Measurements from ENCODE around the gene RWDD4.

RWDD4 gene

DNA sequence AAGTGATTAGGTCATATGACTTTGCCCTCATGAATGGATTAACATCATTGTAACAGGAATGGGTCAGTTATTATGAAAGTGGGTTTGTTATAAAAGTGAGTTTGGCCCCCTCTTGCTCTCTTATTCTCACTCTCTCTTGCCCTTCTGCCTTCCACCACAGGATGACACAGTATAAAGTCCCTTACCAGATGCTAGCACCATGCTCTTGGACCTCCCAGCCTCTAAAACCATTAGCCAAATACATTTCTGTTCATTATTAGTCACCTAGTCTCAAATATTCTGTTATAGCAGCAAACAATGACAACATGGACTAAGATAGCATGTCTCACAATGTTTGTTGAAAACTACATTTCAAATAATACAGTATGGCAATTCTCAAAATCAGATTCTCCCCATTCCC is 59.7 kb downstream of the RWDD4 start:
- no peak overlapping the region for H3K4me3 ChIP-seq (ENCODE audit: low read depth, low read length)
- TF ChIP-seq POLR2A (IDR thresholded peaks at IDR 0.05; ENCODE audit: extremely low read depth, insufficient read length) (no peak), MYC (IDR thresholded peaks at IDR 0.05; ENCODE audit: low read depth, low read length) (no peak)
- TF ChIP-seq, protein P1, sequence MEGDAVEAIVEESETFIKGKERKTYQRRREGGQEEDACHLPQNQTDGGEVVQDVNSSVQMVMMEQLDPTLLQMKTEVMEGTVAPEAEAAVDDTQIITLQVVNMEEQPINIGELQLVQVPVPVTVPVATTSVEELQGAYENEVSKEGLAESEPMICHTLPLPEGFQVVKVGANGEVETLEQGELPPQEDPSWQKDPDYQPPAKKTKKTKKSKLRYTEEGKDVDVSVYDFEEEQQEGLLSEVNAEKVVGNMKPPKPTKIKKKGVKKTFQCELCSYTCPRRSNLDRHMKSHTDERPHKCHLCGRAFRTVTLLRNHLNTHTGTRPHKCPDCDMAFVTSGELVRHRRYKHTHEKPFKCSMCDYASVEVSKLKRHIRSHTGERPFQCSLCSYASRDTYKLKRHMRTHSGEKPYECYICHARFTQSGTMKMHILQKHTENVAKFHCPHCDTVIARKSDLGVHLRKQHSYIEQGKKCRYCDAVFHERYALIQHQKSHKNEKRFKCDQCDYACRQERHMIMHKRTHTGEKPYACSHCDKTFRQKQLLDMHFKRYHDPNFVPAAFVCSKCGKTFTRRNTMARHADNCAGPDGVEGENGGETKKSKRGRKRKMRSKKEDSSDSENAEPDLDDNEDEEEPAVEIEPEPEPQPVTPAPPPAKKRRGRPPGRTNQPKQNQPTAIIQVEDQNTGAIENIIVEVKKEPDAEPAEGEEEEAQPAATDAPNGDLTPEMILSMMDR (IDR thresholded peaks at IDR 0.05; ENCODE audit: low read depth, low read length) = no peak
- TF ChIP-seq, protein P2, sequence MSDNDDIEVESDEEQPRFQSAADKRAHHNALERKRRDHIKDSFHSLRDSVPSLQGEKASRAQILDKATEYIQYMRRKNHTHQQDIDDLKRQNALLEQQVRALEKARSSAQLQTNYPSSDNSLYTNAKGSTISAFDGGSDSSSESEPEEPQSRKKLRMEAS (IDR thresholded peaks at IDR 0.05; ENCODE audit: low read depth, low read length) = no peak
- no peak for DNase-seq (ENCODE audit: low read depth)

DNA sequence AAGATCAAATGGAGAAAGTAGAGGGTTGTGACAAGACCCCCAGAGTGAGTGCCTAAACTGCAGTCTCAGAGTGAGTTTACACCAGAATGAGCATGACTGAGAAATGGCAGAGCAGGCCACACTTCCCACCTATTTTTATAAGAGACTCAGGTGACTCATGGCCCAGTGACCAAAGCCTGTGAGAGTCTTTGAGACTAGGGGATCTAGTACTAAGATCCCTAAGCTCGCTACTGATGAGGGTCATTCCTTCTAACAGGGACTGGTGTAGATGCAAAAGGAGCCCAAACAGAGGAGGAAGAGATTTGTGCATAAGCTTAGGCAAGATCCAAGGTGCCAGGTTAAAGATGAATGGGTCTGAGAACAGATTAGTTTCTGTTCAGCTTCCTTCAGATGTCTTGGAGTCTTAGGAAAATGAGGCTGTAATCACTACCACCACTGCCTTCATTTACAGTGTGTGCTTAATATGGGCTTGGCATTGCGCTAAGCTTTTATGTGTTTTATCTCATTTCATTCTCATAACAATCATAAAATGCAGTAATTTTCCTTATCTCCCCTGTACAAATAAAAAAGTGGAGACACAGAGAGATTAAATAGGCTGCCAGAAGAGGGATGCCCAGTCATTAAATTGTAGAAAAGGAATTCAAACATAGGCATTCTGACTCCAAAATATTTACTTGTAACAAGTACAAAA is 62.8 kb downstream of the RWDD4 start:
- no peak overlapping the region for H3K4me3 ChIP-seq (ENCODE audit: low read depth, low read length)
- DNase-seq (ENCODE audit: low read depth) = no peak
- TF ChIP-seq MYC (IDR thresholded peaks at IDR 0.05; ENCODE audit: low read depth, low read length) = no peak

DNA sequence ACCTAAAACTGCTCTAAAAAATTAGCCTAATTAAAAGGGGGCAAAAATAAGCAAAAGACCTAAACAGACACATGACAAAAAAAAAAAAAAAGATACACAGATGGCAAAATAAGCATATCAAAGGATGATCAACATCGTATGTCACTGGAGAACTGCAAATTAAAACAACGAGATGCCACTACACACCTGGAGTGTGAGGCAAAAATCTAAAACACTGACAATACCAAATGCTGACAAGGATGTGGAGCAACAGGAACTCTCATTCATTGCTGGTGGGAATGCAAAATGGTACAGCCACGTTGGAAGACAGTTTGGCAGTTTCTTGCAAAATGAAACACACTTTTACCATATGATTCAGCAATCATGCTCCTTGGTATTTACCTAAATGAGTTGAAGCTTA is 64.2 kb downstream of the RWDD4 start:
- H3K4me3 ChIP-seq (ENCODE audit: low read depth, low read length) = no peak overlapping the region
- TF ChIP-seq, protein P1 (IDR thresholded peaks at IDR 0.05; ENCODE audit: low read depth, low read length) = no peak
- DNase-seq (ENCODE audit: low read depth) = no peak

DNA sequence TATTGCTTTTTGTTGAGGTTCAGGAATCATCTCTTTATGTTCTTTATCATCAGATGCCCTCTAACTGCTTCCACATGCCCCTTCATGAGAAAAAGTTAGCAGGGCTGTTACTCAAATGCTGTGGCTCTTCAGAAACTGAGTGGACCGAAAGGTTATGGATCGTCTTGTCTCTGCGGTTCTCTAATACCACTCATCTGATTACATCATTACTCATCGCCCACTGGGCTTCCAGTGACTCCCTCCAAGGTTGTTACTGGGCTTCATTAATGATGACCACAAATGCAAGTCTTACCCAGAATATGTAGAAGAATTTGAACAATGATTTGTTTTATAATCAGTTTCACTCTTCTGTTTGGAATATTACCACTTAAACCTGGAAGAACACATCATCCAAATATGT is 67.7 kb downstream of the RWDD4 start:
- no peak overlapping the region for H3K4me3 ChIP-seq (ENCODE audit: low read depth, low read length)
- TF ChIP-seq, protein P1 (IDR thresholded peaks at IDR 0.05; ENCODE audit: low read depth, low read length) = no peak
- TF ChIP-seq MYC (IDR thresholded peaks at IDR 0.05; ENCODE audit: low read depth, low read length) = no peak
- TF ChIP-seq, protein P2 (IDR thresholded peaks at IDR 0.05; ENCODE audit: low read depth, low read length) = no peak
- no peak for TF ChIP-seq POLR2A (IDR thresholded peaks at IDR 0.05; ENCODE audit: extremely low read depth, insufficient read length)
- DNase-seq (ENCODE audit: low read depth) = no peak
